GM23248 (cell line): ENCODE results near the gene HJURP. TPM values are rescaled to one million over a fixed set of nuclear protein-coding genes. Genes with fewer than 3 reads are reported as not detected.

Source experiments
- DNase-seq: peaks from one replicate; pipeline ENCODE4 v3.0.0-alpha.2; 2015
- H2AFZ ChIP-seq: fragments of 200-600 bp; sonication (generic); 2 replicates; pipeline ENCODE4 v1.6.1; 2016; ENCODE audit warnings: antibody characterized with exemption
- H3F3A ChIP-seq: fragments of 200-600 bp; sonication (generic); 2 replicates; pipeline ENCODE4 v1.6.1; 2016; ENCODE audit warnings: mild to moderate bottlenecking, antibody characterized with exemption, mixed run types; ENCODE audit not compliant: insufficient read depth
- H3K27ac ChIP-seq: fragments of 200-600 bp; sonication (generic); 2 replicates; pipeline ENCODE4 v1.5.1; 2016; ENCODE audit warnings: mild to moderate bottlenecking
- H3K27me3 ChIP-seq: fragments of 200-600 bp; sonication (generic); replicated peaks from 2 replicates; pipeline ENCODE4 v1.6.1; 2016; ENCODE audit warnings: mild to moderate bottlenecking; ENCODE audit not compliant: insufficient read depth
- H3K36me3 ChIP-seq: fragments of 200-600 bp; sonication (generic); 2 replicates; pipeline ENCODE4 v1.6.1; 2016; ENCODE audit warnings: low read depth, mild to moderate bottlenecking
- H3K4me1 ChIP-seq: fragments of 200-600 bp; sonication (generic); 2 replicates; pipeline ENCODE4 v1.6.1; 2016; ENCODE audit warnings: mild to moderate bottlenecking; ENCODE audit not compliant: insufficient read depth
- H3K4me2 ChIP-seq: fragments of 200-600 bp; sonication (generic); one replicate; pipeline ENCODE4 v1.6.1; 2016; ENCODE audit warnings: mild to moderate bottlenecking; ENCODE audit not compliant: unreplicated experiment
- H3K4me3 ChIP-seq: fragments of 200-600 bp; sonication (generic); 2 replicates; pipeline ENCODE4 v1.5.1; 2016; ENCODE audit warnings: mild to moderate bottlenecking
- H3K79me2 ChIP-seq: fragments of 200-600 bp; sonication (generic); 2 replicates; pipeline ENCODE4 v1.6.1; 2016; ENCODE audit warnings: mild to moderate bottlenecking; ENCODE audit not compliant: insufficient read depth
- H3K9ac ChIP-seq: fragments of 200-600 bp; sonication (generic); 2 replicates; pipeline ENCODE4 v1.6.1; 2016; ENCODE audit warnings: mild to moderate bottlenecking
- H3K9me2 ChIP-seq: fragments of 200-600 bp; sonication (generic); 2 replicates; pipeline ENCODE4 v1.6.1; 2016; ENCODE audit warnings: mixed run types, mild to moderate bottlenecking, moderate library complexity; ENCODE audit not compliant: insufficient read depth
- H3K9me3 ChIP-seq: fragments of 200-600 bp; sonication (generic); one replicate; pipeline ENCODE4 v1.6.1; 2017; ENCODE audit warnings: low read depth
- H4K20me1 ChIP-seq: fragments of 200-600 bp; sonication (generic); 2 replicates; pipeline ENCODE4 v1.6.0; 2016; ENCODE audit not compliant: insufficient read depth
- EZH2 ChIP-seq: fragments of 200-600 bp; sonication (generic); IDR thresholded peaks from 2 replicates; pipeline ENCODE4 v1.6.1; 2018; ENCODE audit warnings: antibody characterized with exemption, mild to moderate bottlenecking; ENCODE audit not compliant: insufficient read depth, poor library complexity, severe bottlenecking
- EZH2phosphoT487 ChIP-seq: fragments of 200-600 bp; sonication (generic); IDR thresholded peaks from 2 replicates; pipeline ENCODE4 v1.6.1; 2018; ENCODE audit warnings: antibody characterized with exemption, moderate library complexity, mild to moderate bottlenecking, low read depth; ENCODE audit not compliant: insufficient read depth
- WGBS, 2 experiments: methylation state at CpG; one replicate each; pipeline ENCODE4 v1.1.6; 2015 to 2017; ENCODE audit warnings: low lambda C conversion rate in 2 of 2, low coverage in 1 of 2; ENCODE audit errors: missing lambda C conversion rate in 2 of 2; 5-methylcytosine and 5-hydroxymethylcytosine counted together
- in situ Hi-C: fragments of 300-500 bp; cut with MboI; formaldehyde crosslinking; loops from 2 replicates; pipeline ENCODE4 v1.15.0; 2020
- polyA plus RNA-seq: library from polyadenylated mRNA; unstranded; fragments of >200 nt; fragmentation: Nextera tagmentation; extraction: Ambion mirVana; gene quantifications from 2 replicates; pipeline ENCODE4 v1.2.1, GENCODE V29; 2016
- total RNA-seq: library from RNA; depleted of rRNA; stranded (reverse); fragments of >200 nt; shearing (Covaris generic); gene quantifications from 2 replicates; pipeline ENCODE4 v1.2.3, GENCODE V29; 2014

HJURP gene
- total and polyA plus RNA-seq, 2 experiments from 2014 or later: 13.2 to 13.9 TPM

DNA sequence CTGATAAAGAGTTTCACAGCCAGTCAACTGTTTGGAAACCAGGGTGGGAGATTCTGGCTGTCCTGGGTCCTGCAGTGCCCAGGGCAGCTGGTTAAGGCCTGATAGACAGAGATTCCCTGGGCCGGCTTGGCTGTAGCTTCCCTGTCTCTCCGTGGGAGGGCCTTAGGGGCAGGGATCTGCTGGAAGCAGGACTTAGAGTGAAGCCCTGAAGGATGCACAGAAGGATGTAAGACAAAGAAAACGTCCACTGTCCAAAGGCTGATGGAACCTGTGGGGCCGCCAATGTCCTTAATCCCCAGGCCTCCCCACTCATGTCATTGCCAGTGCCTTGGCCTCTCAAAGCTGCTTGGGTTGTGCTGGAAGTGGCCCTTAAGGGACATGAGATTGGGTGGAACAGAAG lies 43.2 kb downstream of the HJURP start:
- no peaks in the 10 kb centered on the region for H3K79me2 ChIP-seq
- H3K9me3 ChIP-seq: no peaks in the 10 kb centered on the region
- H3K27ac ChIP-seq: no peak overlapping the region
- H3F3A ChIP-seq: no peaks in the 10 kb centered on the region
- H3K9me2 ChIP-seq: no peaks in the 10 kb centered on the region
- 25 to 30% methylated on average over 4 of the region's 4 CpGs for WGBS, 2 experiments
- no peak overlapping the region for H3K4me2 ChIP-seq
- H3K9ac ChIP-seq: no peak overlapping the region
- H3K4me1 ChIP-seq: peaks cover 3% of the 10 kb centered on the region; the same call in 1 of the 2 replicates
- no peak overlapping the region for H3K4me3 ChIP-seq
- DNase-seq: no peak
- no peak overlapping the region for H2AFZ ChIP-seq
- H3K36me3 ChIP-seq: no peaks in the 10 kb centered on the region
- TF ChIP-seq EZH2 (no peak), EZH2phosphoT487 (no peak)
- peaks cover 15% of the 10 kb centered on the region for H3K27me3 ChIP-seq
- in situ Hi-C loops: no loop called here
- H4K20me1 ChIP-seq: no peaks in the 10 kb centered on the region

DNA sequence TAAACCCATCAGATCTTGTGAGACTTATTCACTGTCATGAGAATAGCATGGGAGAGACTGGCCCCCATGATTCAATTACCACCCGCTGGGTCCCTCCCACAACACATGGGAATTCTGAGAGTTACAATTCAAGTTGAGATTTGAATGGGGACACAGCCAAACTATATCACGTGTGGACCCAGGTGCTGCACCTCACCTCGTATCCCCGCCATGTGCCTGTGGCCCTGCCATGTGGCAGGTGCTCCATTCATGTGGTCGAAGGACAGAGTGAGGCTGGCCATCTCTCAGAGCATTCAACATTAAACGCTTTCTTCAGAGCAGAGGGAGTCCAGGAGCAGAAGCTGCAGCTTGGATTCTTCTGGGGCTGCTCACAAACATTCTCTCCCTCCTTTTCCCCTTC lies 44.0 kb downstream of the HJURP start:
- WGBS, 2 experiments: 36 to 37% methylated on average over 6 of the region's 6 CpGs
- no peaks in the 10 kb centered on the region for H3K9me2 ChIP-seq
- no peaks in the 10 kb centered on the region for H3K79me2 ChIP-seq
- H3K4me2 ChIP-seq: no peak overlapping the region
- no peaks in the 10 kb centered on the region for H3K9me3 ChIP-seq
- no peaks in the 10 kb centered on the region for H3K36me3 ChIP-seq
- H4K20me1 ChIP-seq: no peaks in the 10 kb centered on the region
- no peak for DNase-seq
- peaks cover 19% of the 10 kb centered on the region for H3K27me3 ChIP-seq
- in situ Hi-C loops: no loop called here
- no peaks in the 10 kb centered on the region for H3K4me1 ChIP-seq
- H3K27ac ChIP-seq: no peak overlapping the region
- no peak overlapping the region for H3K4me3 ChIP-seq
- no peak for TF ChIP-seq EZH2
- no peak for TF ChIP-seq EZH2phosphoT487
- H2AFZ ChIP-seq: no peak overlapping the region
- no peak overlapping the region for H3K9ac ChIP-seq
- no peaks in the 10 kb centered on the region for H3F3A ChIP-seq

DNA sequence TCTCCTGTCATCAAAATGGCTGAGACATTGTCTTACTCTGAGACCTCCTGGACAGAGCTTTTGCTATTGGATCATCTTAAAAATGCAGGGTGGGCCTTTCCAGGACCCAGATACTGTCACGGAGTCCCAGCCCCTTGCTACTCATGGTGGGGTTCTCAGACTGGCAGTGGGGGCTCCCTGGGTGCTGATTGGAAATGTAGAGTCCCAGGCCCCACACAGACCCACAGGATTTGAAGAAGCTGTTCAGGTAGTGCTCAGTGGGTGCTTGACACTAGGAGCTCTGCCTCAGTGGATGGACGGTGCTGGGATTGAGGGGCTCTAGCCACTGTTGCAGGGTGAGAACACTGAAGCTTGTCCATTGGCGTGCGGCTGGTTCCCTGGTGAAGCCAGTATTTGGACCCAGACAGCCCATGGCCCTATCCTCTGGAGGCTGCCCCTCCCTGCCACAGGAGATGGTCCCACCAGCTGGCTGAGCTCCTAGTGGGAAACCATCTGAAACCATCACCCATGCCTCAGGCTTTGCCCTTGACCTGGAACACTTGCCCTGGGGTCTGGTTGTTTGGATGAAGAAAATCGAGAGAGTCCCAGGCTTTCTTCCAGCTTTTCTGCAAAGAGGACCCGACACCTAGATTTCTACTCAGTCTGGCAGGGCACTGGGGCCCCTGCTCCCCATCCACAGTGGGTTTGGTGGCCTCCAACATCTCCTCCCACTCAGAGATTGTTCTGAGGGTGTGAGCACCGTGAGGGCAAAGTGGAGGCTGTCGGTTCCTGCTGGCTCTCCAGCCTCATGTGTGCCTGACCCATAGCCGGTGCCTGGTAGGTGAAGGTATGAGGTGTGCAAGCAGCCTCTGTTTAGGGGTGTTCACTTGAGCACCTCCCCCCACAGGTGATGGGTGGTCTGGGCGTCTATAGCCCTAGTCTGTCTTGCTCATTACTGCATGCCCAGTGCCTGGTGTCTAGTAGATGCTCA lies 46.1 kb downstream of the HJURP start:
- no peak overlapping the region for H3K9ac ChIP-seq
- no peaks in the 10 kb centered on the region for H3F3A ChIP-seq
- no peaks in the 10 kb centered on the region for H3K36me3 ChIP-seq
- no peaks in the 10 kb centered on the region for H3K9me2 ChIP-seq
- H3K27ac ChIP-seq: no peak overlapping the region
- H2AFZ ChIP-seq: no peak overlapping the region
- in situ Hi-C loops: no loop called here
- 43 to 53% methylated on average over 10 of the region's 10 CpGs for WGBS, 2 experiments
- peaks cover 24% of the 10 kb centered on the region for H3K27me3 ChIP-seq
- H3K4me1 ChIP-seq: no peaks in the 10 kb centered on the region
- H3K4me2 ChIP-seq: no peak overlapping the region
- no peaks in the 10 kb centered on the region for H3K79me2 ChIP-seq
- no peak for DNase-seq
- H4K20me1 ChIP-seq: no peaks in the 10 kb centered on the region
- no peaks in the 10 kb centered on the region for H3K9me3 ChIP-seq
- TF ChIP-seq EZH2phosphoT487 (no peak), EZH2 (no peak)
- no peak overlapping the region for H3K4me3 ChIP-seq

DNA sequence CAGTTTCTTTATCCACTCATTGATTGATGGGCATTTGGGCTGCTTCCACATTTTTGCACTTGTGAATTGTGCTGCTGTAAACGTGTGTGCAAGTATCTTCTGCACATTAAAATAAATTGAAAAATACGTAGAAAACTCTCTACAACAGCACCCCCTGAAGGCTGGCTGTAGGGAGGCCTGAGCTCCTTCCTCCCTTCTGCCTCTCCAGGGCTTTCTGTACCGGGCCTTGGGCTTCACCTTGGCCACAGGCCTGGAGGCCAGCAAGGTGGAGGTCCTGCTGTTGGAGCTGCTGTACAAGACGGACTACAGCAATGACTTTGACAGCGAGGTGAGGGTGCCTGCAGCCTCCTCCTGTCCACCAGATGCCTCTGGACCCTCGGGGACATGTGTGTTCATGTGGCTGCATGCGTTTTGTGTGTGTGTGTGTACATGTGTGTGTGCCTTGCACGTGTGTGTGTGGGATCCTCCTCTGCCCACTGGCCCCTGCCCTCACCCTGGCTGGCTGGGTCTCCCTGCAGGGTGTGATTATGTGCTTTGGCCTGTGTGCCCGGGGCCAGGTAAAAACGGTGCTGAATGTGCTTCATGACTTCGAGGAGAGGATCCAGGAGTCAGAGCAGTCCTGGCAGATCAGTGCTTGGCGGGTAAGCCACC lies 47.0 kb downstream of the HJURP start:
- WGBS, 2 experiments: 28 to 29% methylated on average over 12 of the region's 12 CpGs
- Histone ChIP-seq H3F3A (no peaks in the 10 kb centered on the region), H3K4me2 (no peak overlapping the region), H3K27me3 (peaks cover 27% of the 10 kb centered on the region), H3K9me3 (no peaks in the 10 kb centered on the region), H3K9me2 (no peaks in the 10 kb centered on the region), H3K9ac (no peak overlapping the region), H2AFZ (no peak overlapping the region), H3K4me3 (no peak overlapping the region), H4K20me1 (no peaks in the 10 kb centered on the region), H3K27ac (no peak overlapping the region), H3K36me3 (no peaks in the 10 kb centered on the region), H3K4me1 (no peaks in the 10 kb centered on the region), H3K79me2 (no peaks in the 10 kb centered on the region)
- TF ChIP-seq EZH2: no peak
- no peak for TF ChIP-seq EZH2phosphoT487
- in situ Hi-C loops: no loop called here
- DNase-seq: no peak
